Measurements from ENCODE around the gene DHRSX. TPM values are rescaled to one million over a fixed set of nuclear protein-coding genes. Genes with fewer than 3 reads are reported as not detected.

Gene DHRSX
- polyA plus RNA-seq, 3 donors: 12.9 to 33.2 (median 28.3) TPM

DNA sequence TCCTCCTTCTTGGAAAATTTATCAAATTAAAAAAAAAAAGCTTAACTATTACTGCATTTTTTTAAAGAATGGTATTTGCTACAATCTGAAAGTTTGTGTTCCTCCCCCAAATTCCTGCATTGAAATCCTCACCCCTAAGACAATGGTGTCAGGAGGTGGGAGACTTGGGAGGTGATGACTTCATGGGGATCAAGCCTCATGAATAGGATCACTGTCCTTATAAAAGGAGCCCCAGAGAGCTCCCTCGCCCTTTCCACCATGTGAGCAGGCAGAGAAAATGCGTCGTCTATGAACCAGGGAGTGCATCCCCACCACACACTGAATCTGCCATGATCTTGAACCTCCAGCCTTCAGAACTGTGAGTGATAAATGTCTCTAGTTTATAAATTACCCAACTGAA lies 38.0 kb downstream of the DHRSX start:
- Histone ChIP-seq H3K4me2 (replicated peaks; ENCODE audit: extremely low read depth, low read length, poor library complexity, severe bottlenecking) (no peak overlapping the region), H3K79me2 (ENCODE audit: insufficient read depth, low read length) (peaks cover 23% of the 10 kb centered on the region), H2AFZ (ENCODE audit: insufficient read depth, low read depth, low read length, poor library complexity, severe bottlenecking) (no peak overlapping the region), H3K4me1 (ENCODE audit: control insufficient read depth in 1 of 2, insufficient read depth in 2 of 2, low read length in 2 of 2) (no peaks in the 10 kb centered on the region), H3K36me3 (replicated peaks in 1 of 2; ENCODE audit: control insufficient read depth in 1 of 2, insufficient read depth in 2 of 2, low read length in 2 of 2) (no peaks in the 10 kb centered on the region), H3K27me3 (ENCODE audit: control insufficient read depth in 2 of 2, insufficient read depth in 2 of 2, low read length in 2 of 2) (no peaks in the 10 kb centered on the region), H3K9ac (ENCODE audit: insufficient read depth, low read length, poor library complexity, severe bottlenecking) (no peak overlapping the region), H3K9me3 (replicated peaks in 1 of 2; ENCODE audit: control insufficient read depth in 1 of 2, insufficient read depth in 1 of 2, low read length in 2 of 2) (peaks cover 0 to 2% of the 10 kb centered on the region in 2 donors), H4K20me1 (ENCODE audit: insufficient read depth, low read length) (peaks cover 86% of the 10 kb centered on the region), H3K4me3 (replicated peaks in 1 of 3; ENCODE audit: low read depth in 2 of 3, low read length in 3 of 3) (no peak overlapping the region), H3K27ac (ENCODE audit: low read depth in 1 of 2, low read length in 2 of 2) (no peak overlapping the region)
- Mint-ChIP-seq H3K4me1 (no peaks in the 10 kb centered on the region), H3K9me3 (peaks cover 0 to 2% (median 0%) of the 10 kb centered on the region in 7 donors), H3K27me3 (ENCODE audit: low read depth in 3 of 3) (peaks cover 0 to 2% (median 1%) of the 10 kb centered on the region in 3 donors), H3K27ac (peak overlapping the region in 1 of 7 donors; percentile 42), H3K4me3 (no peak overlapping the region), H3K36me3 (peaks cover 7 to 8% of the 10 kb centered on the region in 2 donors)
- DNase-seq: no peak
- TF ChIP-seq, protein P1, sequence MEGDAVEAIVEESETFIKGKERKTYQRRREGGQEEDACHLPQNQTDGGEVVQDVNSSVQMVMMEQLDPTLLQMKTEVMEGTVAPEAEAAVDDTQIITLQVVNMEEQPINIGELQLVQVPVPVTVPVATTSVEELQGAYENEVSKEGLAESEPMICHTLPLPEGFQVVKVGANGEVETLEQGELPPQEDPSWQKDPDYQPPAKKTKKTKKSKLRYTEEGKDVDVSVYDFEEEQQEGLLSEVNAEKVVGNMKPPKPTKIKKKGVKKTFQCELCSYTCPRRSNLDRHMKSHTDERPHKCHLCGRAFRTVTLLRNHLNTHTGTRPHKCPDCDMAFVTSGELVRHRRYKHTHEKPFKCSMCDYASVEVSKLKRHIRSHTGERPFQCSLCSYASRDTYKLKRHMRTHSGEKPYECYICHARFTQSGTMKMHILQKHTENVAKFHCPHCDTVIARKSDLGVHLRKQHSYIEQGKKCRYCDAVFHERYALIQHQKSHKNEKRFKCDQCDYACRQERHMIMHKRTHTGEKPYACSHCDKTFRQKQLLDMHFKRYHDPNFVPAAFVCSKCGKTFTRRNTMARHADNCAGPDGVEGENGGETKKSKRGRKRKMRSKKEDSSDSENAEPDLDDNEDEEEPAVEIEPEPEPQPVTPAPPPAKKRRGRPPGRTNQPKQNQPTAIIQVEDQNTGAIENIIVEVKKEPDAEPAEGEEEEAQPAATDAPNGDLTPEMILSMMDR (IDR thresholded peaks at IDR 0.05): no peak
- WGBS (ENCODE audit: insufficient coverage): no CpG with 5 or more reads among the region's 3 CpGs
- intact Hi-C loops (cut with micrococcal nuclease): no loop called here

GRCh38 chrX:2462074-2462473 lies 38.7 kb downstream of the DHRSX start:
- H2AFZ ChIP-seq (ENCODE audit: insufficient read depth, low read depth, low read length, poor library complexity, severe bottlenecking): no peak overlapping the region
- no CpG with 5 or more reads among the region's 5 CpGs for WGBS (ENCODE audit: insufficient coverage)
- Mint-ChIP-seq H3K27me3 (ENCODE audit: low read depth in 3 of 3) (peaks cover 0 to 2% (median 1%) of the 10 kb centered on the region in 3 donors), H3K36me3 (peaks cover 7 to 8% of the 10 kb centered on the region in 2 donors), H3K27ac (peak overlapping the region in 3 of 7 donors; percentile 33 to 50 (median 41)), H3K4me1 (no peaks in the 10 kb centered on the region), H3K4me3 (no peak overlapping the region), H3K9me3 (peaks cover 0 to 2% (median 0%) of the 10 kb centered on the region in 7 donors)
- no peaks in the 10 kb centered on the region for H3K36me3 ChIP-seq (replicated peaks in 1 of 2; ENCODE audit: control insufficient read depth in 1 of 2, insufficient read depth in 2 of 2, low read length in 2 of 2)
- H3K27me3 ChIP-seq (ENCODE audit: control insufficient read depth in 2 of 2, insufficient read depth in 2 of 2, low read length in 2 of 2): no peaks in the 10 kb centered on the region
- peaks cover 0 to 3% of the 10 kb centered on the region in 2 donors for H3K9me3 ChIP-seq (replicated peaks in 1 of 2; ENCODE audit: control insufficient read depth in 1 of 2, insufficient read depth in 1 of 2, low read length in 2 of 2)
- DNase-seq: no peak
- H3K27ac ChIP-seq (ENCODE audit: low read depth in 1 of 2, low read length in 2 of 2): no peak overlapping the region
- no peaks in the 10 kb centered on the region for H3K4me1 ChIP-seq (ENCODE audit: control insufficient read depth in 1 of 2, insufficient read depth in 2 of 2, low read length in 2 of 2)
- no peak overlapping the region for H3K9ac ChIP-seq (ENCODE audit: insufficient read depth, low read length, poor library complexity, severe bottlenecking)
- peaks cover 23% of the 10 kb centered on the region for H3K79me2 ChIP-seq (ENCODE audit: insufficient read depth, low read length)
- intact Hi-C loops (cut with micrococcal nuclease): no loop called here
- TF ChIP-seq, protein P1 (IDR thresholded peaks at IDR 0.05): no peak
- peaks cover 86% of the 10 kb centered on the region for H4K20me1 ChIP-seq (ENCODE audit: insufficient read depth, low read length)
- H3K4me2 ChIP-seq (replicated peaks; ENCODE audit: extremely low read depth, low read length, poor library complexity, severe bottlenecking): no peak overlapping the region
- H3K4me3 ChIP-seq (replicated peaks in 1 of 3; ENCODE audit: low read depth in 2 of 3, low read length in 3 of 3): no peak overlapping the region

Measured in CD14-positive monocyte (primary cell).